HCT116 (cell line): ENCODE results near the gene GCNT2. TPM values are rescaled to one million over a fixed set of nuclear protein-coding genes. Genes with fewer than 3 reads are reported as not detected.

Experiments
- ATAC-seq: fragments of 200-7000 bp; cut with Tn5 transposase; 2 replicates; pipeline ENCODE4 v1.9.1; 2020; ENCODE audit warnings: mild to moderate bottlenecking, moderate library complexity
- BruUV-seq: library from RNA; stranded (reverse); fragments of 400-500 nt; replicated peaks from 2 replicates; lab custom pipeline; 2021; lab: Mats Ljungman, UMichigan
- CTCF ChIA-PET: fragments of 300-600 bp; sonication (Branson Sonifier 250); formaldehyde crosslinking; loops from one replicate; lab custom pipeline; 2021; ENCODE audit warnings: antibody characterized with exemption; lab: Charles Lee
- POLR2A ChIA-PET: fragments of 300-600, 350-600 bp; sonication (Branson Sonifier 250); formaldehyde crosslinking; loops from one replicate; lab custom pipeline; 2021; ENCODE audit warnings: antibody characterized with exemption; lab: Charles Lee
- RAD21 ChIA-PET, 2 experiments: fragments of 300-600 bp; sonication (Branson Sonifier 250); formaldehyde crosslinking; loops; one replicate each; lab custom pipeline; 2023; ENCODE audit warnings: low total read pairs in 2 of 2; ENCODE audit not compliant: uncharacterized antibody in 2 of 2, unreplicated experiment in 2 of 2, low non-redundant PET in 1 of 2; lab: Charles Lee
- DNase-seq: peaks from one replicate; pipeline ENCODE4 v3.0.0-alpha.2; 2010; ENCODE audit warnings: low read depth, low spot score
- H2AFZ ChIP-seq: fragments of 200-600 bp; shearing (Covaris generic), sonication (generic); 2 replicates; pipeline ENCODE4 v1.6.1; 2017; ENCODE audit warnings: low read depth, mixed run types, mixed read lengths, antibody characterized with exemption, low read length; ENCODE audit not compliant: poor library complexity, severe bottlenecking
- H3K27ac ChIP-seq: 2 replicates; pipeline ENCODE4 v1.5.1; 2012; ENCODE audit warnings: low read depth, low read length
- H3K27me3 ChIP-seq: fragments of 200-600 bp; sonication (generic); 2 replicates; pipeline ENCODE4 v1.6.1; 2016; ENCODE audit warnings: mixed run types, low read length, mixed read lengths; ENCODE audit not compliant: insufficient read depth
- H3K36me3 ChIP-seq, 2 experiments: fragments of 200-500 bp in 1 of 2; fragments of 200-600 bp in 1 of 2; sonication (Bioruptor generic) in 1 of 2; sonication (generic) in 1 of 2; 2 replicates each; pipeline versions ENCODE4 v1.5.1 to v1.6.1; 2014 to 2016; ENCODE audit warnings: low read length in 2 of 2, inconsistent platforms in 1 of 2, mixed read lengths in 1 of 2, mixed run types in 1 of 2; ENCODE audit not compliant: insufficient read depth in 2 of 2, control insufficient read depth in 1 of 2
- H3K4me1 ChIP-seq, 2 experiments: fragments of 200-600 bp in 1 of 2; sonication (generic) in 1 of 2; 2 replicates each; pipeline versions ENCODE4 v1.5.1 to v1.6.1; 2012 to 2017; ENCODE audit warnings: low read length in 2 of 2, inconsistent platforms in 1 of 2, mild to moderate bottlenecking in 1 of 2, mixed read lengths in 1 of 2, mixed run types in 1 of 2, moderate library complexity in 1 of 2; ENCODE audit not compliant: insufficient read depth in 2 of 2, control insufficient read depth in 1 of 2
- H3K4me2 ChIP-seq: fragments of 200-600 bp; sonication (generic); 2 replicates; pipeline ENCODE4 v1.6.1; 2017; ENCODE audit warnings: mixed run types, low read length, mixed read lengths
- H3K4me3 ChIP-seq, 2 experiments: fragments of 200-600 bp in 1 of 2; sonication (generic) in 1 of 2; replicated peaks in 1 of 2; 2 replicates each; pipeline ENCODE4 v1.5.1; 2011 to 2016; ENCODE audit warnings: low read length in 2 of 2, control low read depth in 1 of 2, low read depth in 1 of 2, mild to moderate bottlenecking in 1 of 2, mixed read lengths in 1 of 2, mixed run types in 1 of 2
- H3K79me2 ChIP-seq: fragments of 200-600 bp; sonication (generic); 2 replicates; pipeline ENCODE4 v1.6.1; 2017; ENCODE audit warnings: mild to moderate bottlenecking, mixed run types, low read length, moderate library complexity, mixed read lengths; ENCODE audit not compliant: insufficient read depth
- H3K9ac ChIP-seq: fragments of 200-600 bp; sonication (generic); 2 replicates; pipeline ENCODE4 v1.6.1; 2016; ENCODE audit warnings: low read length, mixed read lengths
- H3K9me2 ChIP-seq: fragments of 200-600 bp; sonication (generic), shearing (Covaris generic); 2 replicates; pipeline ENCODE4 v1.6.1; 2017; ENCODE audit warnings: mixed run types, mild to moderate bottlenecking, moderate library complexity; ENCODE audit not compliant: insufficient read depth
- H3K9me3 ChIP-seq, 2 experiments: fragments of 200-500 bp in 1 of 2; fragments of 200-600 bp in 1 of 2; sonication (Bioruptor generic) in 1 of 2; sonication (generic) in 1 of 2; 2 replicates each; pipeline ENCODE4 v1.6.1; 2014 to 2017; ENCODE audit warnings: low read length in 2 of 2, mixed read lengths in 2 of 2, inconsistent platforms in 1 of 2, low read depth in 1 of 2, mild to moderate bottlenecking in 1 of 2, mixed run types in 1 of 2, moderate library complexity in 1 of 2; ENCODE audit not compliant: control insufficient read depth in 1 of 2, insufficient read depth in 1 of 2
- H4K20me1 ChIP-seq: fragments of 200-600 bp; sonication (generic), shearing (Covaris generic); 2 replicates; pipeline ENCODE4 v1.6.1; 2017; ENCODE audit warnings: mixed run types, mild to moderate bottlenecking, moderate library complexity; ENCODE audit not compliant: insufficient read depth
- ATF3 ChIP-seq: IDR thresholded peaks from 2 replicates; pipeline ENCODE4 v1.6.1; 2012
- CBX3 ChIP-seq: IDR thresholded peaks from 2 replicates; pipeline ENCODE4 v1.6.1; 2012; ENCODE audit warnings: low read depth
- CTCF ChIP-seq, 3 experiments: fragments of 200-600 bp in 1 of 3; sonication (generic) in 1 of 3; IDR thresholded peaks in 2 of 3; conservative IDR thresholded peaks in 1 of 3; 2 replicates each; pipeline ENCODE4 v1.5.1; 2012 to 2017; ENCODE audit warnings: low read depth in 2 of 3, low read length in 2 of 3, antibody characterized with exemption in 1 of 3, borderline replicate concordance in 1 of 3, control low read depth in 1 of 3, mild to moderate bottlenecking in 1 of 3, mixed read lengths in 1 of 3, mixed run types in 1 of 3, moderate library complexity in 1 of 3; ENCODE audit not compliant: insufficient read depth in 1 of 3
- EGR1 ChIP-seq: IDR thresholded peaks from 2 replicates; pipeline ENCODE4 v1.6.1; 2012; ENCODE audit warnings: low read depth
- ELF1 ChIP-seq: IDR thresholded peaks from 2 replicates; pipeline ENCODE4 v1.6.1; 2012; ENCODE audit warnings: low read depth, borderline replicate concordance
- EZH2 ChIP-seq: fragments of 200-600 bp; sonication (generic); IDR thresholded peaks from 2 replicates; pipeline ENCODE4 v1.6.1; 2017; ENCODE audit warnings: antibody characterized with exemption, mixed run types
- EZH2phosphoT487 ChIP-seq: fragments of 200-600 bp; IDR thresholded peaks from 2 replicates; pipeline ENCODE4 v1.6.1; 2018; ENCODE audit warnings: antibody characterized with exemption, borderline replicate concordance
- FOSL1 ChIP-seq: IDR thresholded peaks from 2 replicates; pipeline ENCODE4 v1.6.1; 2012; ENCODE audit warnings: low read depth
- JUND ChIP-seq: IDR thresholded peaks from 2 replicates; pipeline ENCODE4 v1.6.1; 2012
- MAX ChIP-seq: IDR thresholded peaks from 2 replicates; pipeline ENCODE4 v1.6.1; 2012
- POLR2AphosphoS5 ChIP-seq: IDR thresholded peaks from 2 replicates; pipeline ENCODE4 v1.6.1; 2011; ENCODE audit warnings: mild to moderate bottlenecking, low read depth, low read length, moderate library complexity
- RAD21 ChIP-seq: IDR thresholded peaks from 2 replicates; pipeline ENCODE4 v1.6.1; 2012; ENCODE audit warnings: low read depth, mild to moderate bottlenecking
- REST ChIP-seq: IDR thresholded peaks from 2 replicates; pipeline ENCODE4 v1.6.1; 2012; ENCODE audit warnings: low read depth
- SIN3A ChIP-seq: IDR thresholded peaks from 2 replicates; pipeline ENCODE4 v1.6.1; 2012; ENCODE audit warnings: low read depth
- SRF ChIP-seq: IDR thresholded peaks from 2 replicates; pipeline ENCODE4 v1.6.1; 2012; ENCODE audit warnings: low read depth
- TCF7L2 ChIP-seq: IDR thresholded peaks from 2 replicates; pipeline ENCODE4 v1.7.0; 2011; ENCODE audit warnings: borderline replicate concordance, inconsistent platforms; ENCODE audit not compliant: insufficient read depth, insufficient read length; ENCODE audit errors: extremely low read depth
- YY1 ChIP-seq: IDR thresholded peaks from 2 replicates; pipeline ENCODE4 v1.6.1; 2011; ENCODE audit warnings: low read length, low read depth, moderate library complexity, mild to moderate bottlenecking; ENCODE audit not compliant: insufficient replicate concordance; ENCODE audit errors: extremely low read depth
- ZBTB33 ChIP-seq: IDR thresholded peaks from 2 replicates; pipeline ENCODE4 v1.6.1; 2011; ENCODE audit warnings: mild to moderate bottlenecking, low read length, moderate library complexity; ENCODE audit not compliant: insufficient replicate concordance; ENCODE audit errors: extremely low read depth
- ZNF274 ChIP-seq: fragments of 200-500 bp; sonication (Bioruptor generic); IDR thresholded peaks from 2 replicates; pipeline ENCODE4 v1.6.1; 2014; ENCODE audit warnings: mild to moderate bottlenecking, low read depth, low read length, inconsistent platforms
- intact Hi-C: fragments of 100-400 bp; cut with micrococcal nuclease; formaldehyde crosslinking; loops from 2 replicates; pipeline ENCODE4 v1.10.0; 2022
- total RNA-seq: library from RNA; stranded (reverse); gene quantifications from one replicate; pipeline ENCODE4 v1.2.1, GENCODE V29; 2021; ENCODE audit not compliant: unreplicated experiment

Gene GCNT2
- total RNA-seq, 1 experiment from 2014 or later = 0.74 TPM

- no peaks in the 10 kb centered on the region for H3K9me2 ChIP-seq
- no peaks in the 10 kb centered on the region for H3K27me3 ChIP-seq
- H3K79me2 ChIP-seq = no peaks in the 10 kb centered on the region
- TF ChIP-seq CTCF (IDR thresholded peaks at IDR 0.05 in 2 of 3, conservative IDR thresholded peaks at IDR 0.05 in 1 of 3; ENCODE audit: borderline replicate concordance in 1 of 3, insufficient read depth in 1 of 3, low read depth in 2 of 3, low read length in 2 of 3) (no peak), EZH2phosphoT487 (no peak), SIN3A (no peak), FOSL1 (no peak), MAX (no peak), ELF1 (no peak), SRF (no peak), CBX3 (no peak), JUND (no peak), ZBTB33 (no peak), EGR1 (no peak), TCF7L2 (no peak), REST (no peak), ZNF274 (no peak), RAD21 (no peak), YY1 (no peak), POLR2AphosphoS5 (no peak), EZH2 (no peak), ATF3 (no peak)
- no peaks in the 10 kb centered on the region for H3K36me3 ChIP-seq
- ChIA-PET CTCF (no interaction called here), POLR2A (no interaction called here), RAD21 (no interaction called here)
- H3K9me3 ChIP-seq = no peaks in the 10 kb centered on the region
- no peak overlapping the region for H3K4me2 ChIP-seq
- no peaks in the 10 kb centered on the region for H3K4me1 ChIP-seq
- no peak overlapping the region for H3K27ac ChIP-seq
- H3K9ac ChIP-seq = no peak overlapping the region
- intact Hi-C loops = no loop called here
- no peaks in the 10 kb centered on the region for H4K20me1 ChIP-seq
- BruUV-seq = no TSS peak
- H2AFZ ChIP-seq = no peak overlapping the region
- ATAC-seq (no peak), DNase-seq (no peak)
- no peak overlapping the region for H3K4me3 ChIP-seq
Measured at GRCh38 chr6:10535193-10535592, 14.0 kb downstream of the GCNT2 start.
